ENCODE measurements around the gene TPD52L2. TPM values are rescaled to one million over a fixed set of nuclear protein-coding genes. Genes with fewer than 3 reads are reported as not detected.
A peak's percentile ranks its signal among the peaks of the same experiment; 100 is the strongest.
"Not testable (repeated sequence)": the region's sequence is repeated elsewhere in the genome, so short reads cannot be mapped to it uniquely, and the experiment has no call there.

Gene TPD52L2
- total RNA-seq, 2 experiments from 2014 or later = 67.8 to 70.8 TPM

GRCh38 chr20:63896264-63897105 is 31.4 kb downstream of the TPD52L2 start:
- Mint-ChIP-seq H3K4me3 (peak overlapping the region; percentile 97), H3K9me3 (no peaks in the 10 kb centered on the region), H3K27me3 (no peaks in the 10 kb centered on the region), H3K27ac (peak overlapping the region; percentile 97), H3K4me1 (ENCODE audit: low read depth) (peaks cover 50% of the 10 kb centered on the region), H3K36me3 (peaks cover 20% of the 10 kb centered on the region)
- intact Hi-C loops (cut with micrococcal nuclease) = loop anchor here (2.0 to 10.0 kb wide), 3 partner anchors 24 to 168 kb away; partner anchors contain the start of genes SAMD10 and TCEA2
- DNase-seq = peak; percentile 57
- CTCF ChIA-PET = interaction anchor here (0.9 to 2.4 kb wide), 10 partner anchors 23 to 359 kb away, joined by 3 to 12 read pairs (median 4); partner anchors contain the start of genes ARFRP1, SAMD10, TPD52L2 and ZGPAT
- POLR2A ChIA-PET = interaction anchor here (0.9 to 2.1 kb wide), 5 partner anchors 23 to 83 kb away, joined by 3 to 9 read pairs (median 5); partner anchors contain the start of genes SAMD10, TPD52L2 and UCKL1

GRCh38 chr20:63897978-63898561 is 33.0 kb downstream of the TPD52L2 start:
- peaks cover 19% of the 10 kb centered on the region for H3K36me3 Mint-ChIP-seq
- H3K9me3 Mint-ChIP-seq = no peaks in the 10 kb centered on the region
- no peak overlapping the region for H3K4me3 Mint-ChIP-seq
- intact Hi-C loops (cut with micrococcal nuclease) = loop anchor here (2.0 to 10.0 kb wide), 3 partner anchors 25 to 167 kb away; partner anchors contain the start of genes SAMD10 and TCEA2
- no peaks in the 10 kb centered on the region for H3K27me3 Mint-ChIP-seq
- ChIA-PET CTCF (interaction anchor here (1.2 kb wide), 1 partner anchor 76 kb away, joined by 5 read pairs; no protein-coding TSS in a partner anchor), POLR2A (no interaction called here)
- no peak for DNase-seq
- H3K27ac Mint-ChIP-seq = peak overlapping the region; percentile 36
- peaks cover 59% of the 10 kb centered on the region for H3K4me1 Mint-ChIP-seq (ENCODE audit: low read depth)

- intact Hi-C loops (cut with micrococcal nuclease) = loop anchor here (10.0 kb wide), 1 partner anchor 166 kb away; the partner anchor contains the start of gene TCEA2
- no peaks in the 10 kb centered on the region for H3K27me3 Mint-ChIP-seq
- no peak overlapping the region for H3K4me3 Mint-ChIP-seq
- no peaks in the 10 kb centered on the region for H3K9me3 Mint-ChIP-seq
- POLR2A ChIA-PET = no interaction called here
- peaks cover 19% of the 10 kb centered on the region for H3K36me3 Mint-ChIP-seq
- CTCF ChIA-PET = no interaction called here
- DNase-seq = peak; percentile 31
- peaks cover 64% of the 10 kb centered on the region for H3K4me1 Mint-ChIP-seq (ENCODE audit: low read depth)
- H3K27ac Mint-ChIP-seq = peak overlapping the region; percentile 54
These were observed 34.0 kb downstream of the TPD52L2 start for GRCh38 chr20:63898882-63899558.

GRCh38 chr20:63900413-63900812 is 35.3 kb downstream of the TPD52L2 start:
- Mint-ChIP-seq H3K4me3 (no peak overlapping the region), H3K9me3 (no peaks in the 10 kb centered on the region), H3K36me3 (peaks cover 19% of the 10 kb centered on the region), H3K4me1 (ENCODE audit: low read depth) (peaks cover 66% of the 10 kb centered on the region), H3K27ac (no peak overlapping the region), H3K27me3 (no peaks in the 10 kb centered on the region)
- no peak for DNase-seq
- POLR2A ChIA-PET = interaction anchor here (0.6 kb wide), 1 partner anchor 132 kb away, joined by 3 read pairs; no protein-coding TSS in a partner anchor
- CTCF ChIA-PET = no interaction called here
- intact Hi-C loops (cut with micrococcal nuclease) = no loop called here

- ChIA-PET CTCF (no interaction called here), POLR2A (no interaction called here)
- H3K4me1 Mint-ChIP-seq (ENCODE audit: low read depth) = peaks cover 48% of the 10 kb centered on the region
- no peaks in the 10 kb centered on the region for H3K27me3 Mint-ChIP-seq
- intact Hi-C loops (cut with micrococcal nuclease) = no loop called here
- H3K4me3 Mint-ChIP-seq = no peak overlapping the region
- no peak for DNase-seq
- no peaks in the 10 kb centered on the region for H3K9me3 Mint-ChIP-seq
- H3K27ac Mint-ChIP-seq = no peak overlapping the region
- H3K36me3 Mint-ChIP-seq = peaks cover 7% of the 10 kb centered on the region
These were observed 38.9 kb downstream of the TPD52L2 start for GRCh38 chr20:63903796-63904561.

GRCh38 chr20:63908008-63908682 is 43.1 kb downstream of the TPD52L2 start:
- H3K9me3 Mint-ChIP-seq = no peaks in the 10 kb centered on the region
- no peak for DNase-seq
- ChIA-PET CTCF (interaction anchor here (1.5 kb wide), 1 partner anchor 66 kb away, joined by 5 read pairs; no protein-coding TSS in a partner anchor), POLR2A (no interaction called here)
- no peak overlapping the region for H3K4me3 Mint-ChIP-seq
- H3K4me1 Mint-ChIP-seq (ENCODE audit: low read depth) = peaks cover 39% of the 10 kb centered on the region
- H3K27me3 Mint-ChIP-seq = no peaks in the 10 kb centered on the region
- H3K27ac Mint-ChIP-seq = no peak overlapping the region
- peaks cover 3% of the 10 kb centered on the region for H3K36me3 Mint-ChIP-seq
- intact Hi-C loops (cut with micrococcal nuclease) = no loop called here

- ChIA-PET CTCF (interaction anchor here (0.6 kb wide), 2 partner anchors 60 to 66 kb away, joined by 3 to 5 read pairs; no protein-coding TSS in a partner anchor), POLR2A (interaction anchor here (0.5 kb wide), 1 partner anchor 20 kb away, joined by 3 read pairs; no protein-coding TSS in a partner anchor)
- H3K27me3 Mint-ChIP-seq = no peaks in the 10 kb centered on the region
- no peak overlapping the region for H3K27ac Mint-ChIP-seq
- H3K9me3 Mint-ChIP-seq = peaks cover 2% of the 10 kb centered on the region
- peaks cover 14% of the 10 kb centered on the region for H3K36me3 Mint-ChIP-seq
- H3K4me1 Mint-ChIP-seq (ENCODE audit: low read depth) = peaks cover 31% of the 10 kb centered on the region
- intact Hi-C loops (cut with micrococcal nuclease) = no loop called here
- no peak for DNase-seq
- H3K4me3 Mint-ChIP-seq = no peak overlapping the region
These were observed 46.1 kb downstream of the TPD52L2 start for GRCh38 chr20:63911176-63911575.

GRCh38 chr20:63913768-63914167 is 48.7 kb downstream of the TPD52L2 start:
- H3K4me1 Mint-ChIP-seq (ENCODE audit: low read depth) = peaks cover 29% of the 10 kb centered on the region
- ChIA-PET CTCF (interaction anchor here (0.7 kb wide), 1 partner anchor 714 kb away, joined by 3 read pairs; no protein-coding TSS in a partner anchor), POLR2A (no interaction called here)
- no peak overlapping the region for H3K4me3 Mint-ChIP-seq
- no peak for DNase-seq
- peaks cover 5% of the 10 kb centered on the region for H3K9me3 Mint-ChIP-seq
- H3K36me3 Mint-ChIP-seq = peaks cover 21% of the 10 kb centered on the region
- H3K27me3 Mint-ChIP-seq = no peaks in the 10 kb centered on the region
- intact Hi-C loops (cut with micrococcal nuclease) = no loop called here
- H3K27ac Mint-ChIP-seq = no peak overlapping the region

- Mint-ChIP-seq H3K4me1 (ENCODE audit: low read depth) (peaks cover 23% of the 10 kb centered on the region), H3K27ac (no peak overlapping the region), H3K4me3 (no peak overlapping the region), H3K9me3 (peaks cover 5% of the 10 kb centered on the region), H3K27me3 (no peaks in the 10 kb centered on the region), H3K36me3 (peaks cover 20% of the 10 kb centered on the region)
- no peak for DNase-seq
- ChIA-PET CTCF (interaction anchor here (0.6 kb wide), 1 partner anchor 144 kb away, joined by 3 read pairs; no protein-coding TSS in a partner anchor), POLR2A (no interaction called here)
- intact Hi-C loops (cut with micrococcal nuclease) = no loop called here
These were observed 50.4 kb downstream of the TPD52L2 start for GRCh38 chr20:63915471-63915870.

GRCh38 chr20:63916371-63916939 is 51.4 kb downstream of the TPD52L2 start:
- DNase-seq; POLR2A ChIA-PET; intact Hi-C loops (cut with micrococcal nuclease); H3K27ac Mint-ChIP-seq; H3K27me3 Mint-ChIP-seq; H3K9me3 Mint-ChIP-seq; H3K4me3 Mint-ChIP-seq; CTCF ChIA-PET: not testable (repeated sequence)
- peaks cover 20% of the 10 kb centered on the region for H3K36me3 Mint-ChIP-seq
- peaks cover 16% of the 10 kb centered on the region for H3K4me1 Mint-ChIP-seq (ENCODE audit: low read depth)

All from activated CD4-positive, alpha-beta memory T cell treated with anti-CD3 and anti-CD28 coated beads for 36 hours (primary cell).